NCI-H460 (cell line): ENCODE data around the gene NR0B1. TPM values are rescaled to one million over a fixed set of nuclear protein-coding genes. Genes with fewer than 3 reads are reported as not detected.

ENCODE experiments used
- DNase-seq: peaks from one replicate; pipeline ENCODE4 v3.0.0-alpha.2; 2016; ENCODE audit warnings: low read depth; ENCODE audit errors: extremely low read depth
- total RNA-seq: library from RNA; depleted of rRNA; stranded (reverse); fragments of >200 nt; shearing (Covaris generic); gene quantifications from 2 replicates; pipeline ENCODE4 v1.2.3, GENCODE V29; 2014; rRNA removed

Gene NR0B1
- total RNA-seq, 1 experiment from 2014 or later = 76.4 TPM

DNA sequence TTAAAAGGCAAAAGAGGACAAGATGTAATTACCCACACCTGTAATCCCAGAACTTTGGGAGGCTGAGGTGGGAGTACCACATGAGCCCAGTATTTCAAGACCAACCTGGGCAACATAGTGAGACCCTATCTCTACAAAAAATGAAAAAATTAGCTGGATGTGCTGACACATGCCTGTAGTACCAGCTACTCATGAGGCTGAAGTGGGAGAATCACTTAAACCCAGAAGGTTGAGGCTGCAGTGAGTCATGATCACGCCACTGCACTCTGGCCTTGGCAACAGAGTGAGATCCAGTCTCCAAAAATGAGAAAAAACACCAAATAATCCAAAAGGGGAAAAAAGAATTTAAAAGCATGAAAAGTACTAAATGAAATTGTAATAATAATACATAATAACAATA, 30.8 kb downstream of the NR0B1 start:
- DNase-seq = no peak

- peak; percentile 53 for DNase-seq
Measured at GRCh38 chrX:30275498-30275897, 33.7 kb downstream of the NR0B1 start.

DNA sequence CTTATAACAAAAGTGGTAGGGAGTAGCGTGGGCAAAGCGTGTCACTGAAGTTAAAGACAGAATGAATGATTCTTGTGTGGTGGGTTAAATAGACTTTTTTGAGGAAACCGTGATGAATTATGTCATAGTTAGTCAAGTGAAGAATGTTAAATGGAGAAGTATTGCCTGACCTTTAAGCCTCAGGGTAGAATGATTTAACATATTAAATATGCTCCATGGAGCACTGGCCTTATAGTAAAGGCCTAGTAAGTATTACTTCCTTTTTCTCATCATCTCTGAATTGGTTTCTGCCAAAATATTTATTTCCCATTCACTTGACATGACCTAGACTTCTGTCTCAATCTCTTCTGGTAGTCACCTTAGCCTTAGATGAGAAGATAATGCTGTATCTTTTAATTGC, 38.6 kb downstream of the NR0B1 start:
- DNase-seq = no peak

DNA sequence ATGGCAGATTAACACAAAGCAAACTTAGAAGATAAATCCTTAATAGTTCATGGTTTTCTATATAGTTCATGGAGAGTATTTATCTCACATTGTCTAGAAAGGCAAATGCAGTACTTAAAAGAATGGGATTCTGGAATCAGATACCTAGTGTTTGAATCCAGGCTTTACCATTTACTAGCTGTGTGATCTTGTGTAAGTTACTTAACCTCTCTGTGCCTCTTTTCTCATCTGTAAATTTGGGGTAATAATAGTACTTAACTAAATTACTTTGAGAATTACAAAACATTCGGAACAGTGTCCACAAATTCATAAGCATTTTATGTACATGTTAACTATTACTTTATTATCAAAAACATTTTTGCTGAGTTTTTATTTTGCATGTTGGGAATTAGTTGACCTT, 46.4 kb downstream of the NR0B1 start:
- no peak for DNase-seq

DNA sequence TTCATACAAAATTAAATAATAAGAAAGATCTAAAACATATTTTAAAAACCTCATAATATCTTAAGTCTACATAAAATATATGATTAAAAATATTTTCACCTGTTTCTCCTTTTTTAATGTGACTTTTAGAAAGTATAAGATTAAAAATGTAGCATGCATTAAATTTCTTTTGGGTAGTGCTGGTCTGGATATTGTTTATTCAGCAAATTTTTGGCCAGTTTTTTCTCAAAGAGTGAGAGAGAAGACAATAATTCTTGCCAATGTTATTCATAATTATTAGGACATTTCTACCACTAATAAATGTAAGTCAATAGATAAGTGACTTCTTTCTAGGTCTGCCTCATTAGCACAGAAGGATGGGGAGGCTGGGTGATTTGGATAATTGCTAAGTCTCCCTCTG, 48.2 kb downstream of the NR0B1 start:
- DNase-seq = no peak

- DNase-seq = no peak
Measured at GRCh38 chrX:30259927-30260326, 49.3 kb downstream of the NR0B1 start.

Other genes starting within 250 kb of the NR0B1 start
- gene MAGEB2, start 93.8 kb downstream of the NR0B1 start, total RNA-seq = 60.3 and 66.4 TPM in 2 replicates
- gene MAGEB3, start 78.7 kb downstream of the NR0B1 start, total RNA-seq = not detected in 2 replicates
- not detected in 2 replicates for gene MAGEB4, start 67.4 kb downstream of the NR0B1 start, total RNA-seq
- gene MAGEB1, start 62.2 kb downstream of the NR0B1 start, total RNA-seq = not detected in 2 replicates